Hepatocyte (in vitro differentiated cells): ENCODE results near the gene MYO1F. TPM values are rescaled to one million over a fixed set of nuclear protein-coding genes. Genes with fewer than 3 reads are reported as not detected.
"Not testable (repeated sequence)": the region's sequence is repeated elsewhere in the genome, so short reads cannot be mapped to it uniquely, and the experiment has no call there.

Experiments used
- DNase-seq: peaks from one replicate; pipeline ENCODE4 v3.0.0-alpha.2; 2016; ENCODE audit warnings: low spot score
- H2AFZ ChIP-seq: fragments of 200-600 bp; sonication (generic); 2 replicates; pipeline ENCODE4 v1.6.0; 2016; ENCODE audit warnings: antibody characterized with exemption, mild to moderate bottlenecking
- H3K27ac ChIP-seq: fragments of 200-600 bp; sonication (generic); 2 replicates; pipeline ENCODE4 v1.5.1; 2016; ENCODE audit warnings: mild to moderate bottlenecking
- H3K27me3 ChIP-seq: fragments of 200-600 bp; sonication (generic); 2 replicates; pipeline ENCODE4 v1.6.1; 2016
- H3K36me3 ChIP-seq: fragments of 200-600 bp; sonication (generic); replicated peaks from 2 replicates; pipeline ENCODE4 v1.5.1; 2016; ENCODE audit warnings: low read depth; ENCODE audit not compliant: insufficient read depth
- H3K4me1 ChIP-seq: fragments of 200-600 bp; sonication (generic); 2 replicates; pipeline ENCODE4 v1.5.1; 2016; ENCODE audit warnings: mild to moderate bottlenecking, moderate library complexity; ENCODE audit not compliant: insufficient read depth
- H3K4me2 ChIP-seq: fragments of 200-600 bp; sonication (generic); 2 replicates; pipeline ENCODE4 v1.6.0; 2016
- H3K4me3 ChIP-seq: fragments of 200-600 bp; sonication (generic); 2 replicates; pipeline ENCODE4 v1.5.1; 2016; ENCODE audit warnings: mild to moderate bottlenecking
- H3K79me2 ChIP-seq: fragments of 200-600 bp; sonication (generic); 2 replicates; pipeline ENCODE4 v1.6.0; 2017; ENCODE audit warnings: mild to moderate bottlenecking
- H3K9me2 ChIP-seq: fragments of 200-600 bp; sonication (generic); replicated peaks from 2 replicates; pipeline ENCODE4 v1.6.0; 2017; ENCODE audit warnings: mild to moderate bottlenecking; ENCODE audit not compliant: insufficient read depth
- H3K9me3 ChIP-seq: fragments of 200-600 bp; sonication (generic); 2 replicates; pipeline ENCODE4 v1.5.1; 2016; ENCODE audit warnings: low read depth, mild to moderate bottlenecking
- H4K20me1 ChIP-seq: fragments of 200-600 bp; sonication (generic); 2 replicates; pipeline ENCODE4 v1.6.0; 2016; ENCODE audit warnings: mild to moderate bottlenecking; ENCODE audit not compliant: insufficient read depth, poor library complexity, severe bottlenecking
- EZH2 ChIP-seq: fragments of 200-600 bp; sonication (generic); IDR thresholded peaks from 2 replicates; pipeline ENCODE4 v1.6.1; 2016; ENCODE audit warnings: antibody characterized with exemption, mild to moderate bottlenecking, borderline replicate concordance
- EZH2phosphoT487 ChIP-seq: fragments of 200-600 bp; sonication (generic); IDR thresholded peaks from one replicate; pipeline ENCODE4 v1.6.1; 2018; ENCODE audit warnings: antibody characterized with exemption, mild to moderate bottlenecking, low read depth, moderate library complexity; ENCODE audit not compliant: unreplicated experiment, severe bottlenecking
- WGBS: methylation state at CpG from one replicate; pipeline ENCODE4 v1.1.6; 2016; ENCODE audit warnings: low lambda C conversion rate; ENCODE audit errors: missing lambda C conversion rate; 5-methylcytosine and 5-hydroxymethylcytosine counted together
- polyA plus RNA-seq: library from polyadenylated mRNA; unstranded; fragments of >200 nt; fragmentation: Nextera tagmentation; extraction: Ambion mirVana; gene quantifications from 2 replicates; pipeline ENCODE4 v1.2.1, GENCODE V29; 2016
- total RNA-seq: library from RNA; depleted of rRNA; stranded (reverse); fragments of >200 nt; gene quantifications from 2 replicates; pipeline ENCODE4 v1.2.3, GENCODE V29; 2014
- TF ChIP-seq, protein P1 (sequence below): fragments of 200-600 bp; sonication (generic); IDR thresholded peaks from 2 replicates; pipeline ENCODE4 v1.5.1; 2016; ENCODE audit warnings: antibody characterized with exemption, mild to moderate bottlenecking; ENCODE audit not compliant: poor library complexity

MYO1F gene
- total and polyA plus RNA-seq, 2 experiments from 2014 or later, result 0.13 to 1.0 TPM

- no peaks in the 10 kb centered on the region for H3K27me3 ChIP-seq
- 92% methylated on average over 1 of the region's 2 CpGs for WGBS
Observed at GRCh38 chr19:8561075-8561764, 16.0 kb downstream of the MYO1F start.

DNA sequence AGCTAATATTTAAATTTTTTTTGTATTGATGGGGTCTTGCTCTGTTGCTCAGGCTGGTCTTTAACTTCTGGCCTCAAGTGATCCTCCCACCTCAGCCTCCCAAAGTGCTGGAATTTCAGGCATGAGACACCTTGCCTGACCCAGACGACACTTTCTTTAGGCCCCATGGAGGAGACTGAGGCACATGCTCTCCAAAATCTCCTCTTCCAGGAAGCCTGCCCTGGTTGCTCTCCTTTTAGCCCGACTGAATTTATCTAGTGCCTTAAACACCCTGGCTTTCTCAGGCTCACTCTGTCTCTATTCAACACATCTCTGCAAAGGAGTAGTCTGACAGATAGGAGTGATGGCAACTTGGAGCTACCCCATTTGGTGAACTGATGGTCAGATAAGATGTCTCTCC lies 18.9 kb downstream of the MYO1F start:
- DNase-seq, result no peak
- Histone ChIP-seq H3K9me2 (no peaks in the 10 kb centered on the region), H3K36me3 (no peaks in the 10 kb centered on the region), H3K9me3 (no peaks in the 10 kb centered on the region), H3K79me2 (no peaks in the 10 kb centered on the region), H4K20me1 (no peaks in the 10 kb centered on the region), H3K4me1 (no peaks in the 10 kb centered on the region), H3K4me2 (no peak overlapping the region), H3K27ac (no peak overlapping the region), H3K4me3 (no peak overlapping the region), H2AFZ (no peak overlapping the region), H3K27me3 (no peaks in the 10 kb centered on the region)
- TF ChIP-seq EZH2 (no peak), EZH2phosphoT487 (no peak)
- TF ChIP-seq, protein P1, sequence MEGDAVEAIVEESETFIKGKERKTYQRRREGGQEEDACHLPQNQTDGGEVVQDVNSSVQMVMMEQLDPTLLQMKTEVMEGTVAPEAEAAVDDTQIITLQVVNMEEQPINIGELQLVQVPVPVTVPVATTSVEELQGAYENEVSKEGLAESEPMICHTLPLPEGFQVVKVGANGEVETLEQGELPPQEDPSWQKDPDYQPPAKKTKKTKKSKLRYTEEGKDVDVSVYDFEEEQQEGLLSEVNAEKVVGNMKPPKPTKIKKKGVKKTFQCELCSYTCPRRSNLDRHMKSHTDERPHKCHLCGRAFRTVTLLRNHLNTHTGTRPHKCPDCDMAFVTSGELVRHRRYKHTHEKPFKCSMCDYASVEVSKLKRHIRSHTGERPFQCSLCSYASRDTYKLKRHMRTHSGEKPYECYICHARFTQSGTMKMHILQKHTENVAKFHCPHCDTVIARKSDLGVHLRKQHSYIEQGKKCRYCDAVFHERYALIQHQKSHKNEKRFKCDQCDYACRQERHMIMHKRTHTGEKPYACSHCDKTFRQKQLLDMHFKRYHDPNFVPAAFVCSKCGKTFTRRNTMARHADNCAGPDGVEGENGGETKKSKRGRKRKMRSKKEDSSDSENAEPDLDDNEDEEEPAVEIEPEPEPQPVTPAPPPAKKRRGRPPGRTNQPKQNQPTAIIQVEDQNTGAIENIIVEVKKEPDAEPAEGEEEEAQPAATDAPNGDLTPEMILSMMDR, result no peak
- WGBS, result 81% methylated on average over 2 of the region's 2 CpGs

More at GRCh38 chr19:8561075-8561764, 16.0 kb downstream of the MYO1F start:
- no peak overlapping the region for H3K4me2 ChIP-seq
- H3K27ac ChIP-seq, result no peak overlapping the region
- no peak overlapping the region for H3K4me3 ChIP-seq
- H3K36me3 ChIP-seq, result no peaks in the 10 kb centered on the region
- TF ChIP-seq EZH2phosphoT487 (no peak), EZH2 (no peak)
- TF ChIP-seq, protein P1, result no peak
- no peak for DNase-seq
- H4K20me1 ChIP-seq, result no peaks in the 10 kb centered on the region
- no peaks in the 10 kb centered on the region for H3K79me2 ChIP-seq
- no peaks in the 10 kb centered on the region for H3K9me2 ChIP-seq
- no peak overlapping the region for H2AFZ ChIP-seq
- no peaks in the 10 kb centered on the region for H3K4me1 ChIP-seq
- no peaks in the 10 kb centered on the region for H3K9me3 ChIP-seq

- TF ChIP-seq EZH2, result no peak
- TF ChIP-seq EZH2phosphoT487, result no peak
- TF ChIP-seq, protein P1, result no peak
- H3K4me2 ChIP-seq, result no peak overlapping the region
- DNase-seq, result no peak
- no peaks in the 10 kb centered on the region for H3K9me3 ChIP-seq
- no peak overlapping the region for H3K4me3 ChIP-seq
- no peaks in the 10 kb centered on the region for H3K9me2 ChIP-seq
- H3K79me2 ChIP-seq, result no peaks in the 10 kb centered on the region
- H3K27me3 ChIP-seq, result no peaks in the 10 kb centered on the region
- H3K27ac ChIP-seq, result no peak overlapping the region
- no peaks in the 10 kb centered on the region for H3K36me3 ChIP-seq
- H2AFZ ChIP-seq, result no peak overlapping the region
- WGBS, result 85% methylated on average over 6 of the region's 6 CpGs
- H3K4me1 ChIP-seq, result no peaks in the 10 kb centered on the region
- no peaks in the 10 kb centered on the region for H4K20me1 ChIP-seq
Observed at GRCh38 chr19:8557642-8558238, 19.5 kb downstream of the MYO1F start.

DNA sequence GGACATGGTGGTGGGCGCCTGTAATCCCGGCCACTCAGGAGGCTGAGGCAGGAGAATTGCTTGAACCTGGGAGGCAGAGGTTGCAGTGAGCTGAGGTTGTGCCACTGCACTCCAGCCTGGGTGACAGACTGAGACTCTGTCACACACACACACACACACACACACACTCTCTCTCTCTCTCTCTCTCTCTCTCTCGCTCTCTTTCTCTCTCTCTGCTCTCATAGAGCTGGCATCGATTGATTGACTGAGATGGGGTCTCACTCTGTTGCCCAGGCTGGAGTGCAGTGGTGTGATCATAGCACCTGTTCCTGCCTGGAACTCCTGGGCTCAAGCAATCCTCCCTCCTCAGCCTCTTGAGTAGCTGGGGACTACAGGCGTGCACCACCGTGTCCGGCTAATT lies 23.5 kb downstream of the MYO1F start:
- H3K79me2 ChIP-seq, H3K4me3 ChIP-seq, DNase-seq, H3K9me2 ChIP-seq, H3K27me3 ChIP-seq, H4K20me1 ChIP-seq, H3K4me1 ChIP-seq, H3K9me3 ChIP-seq, H3K27ac ChIP-seq, H2AFZ ChIP-seq, H3K4me2 ChIP-seq, H3K36me3 ChIP-seq: not testable (repeated sequence)
- 92% methylated on average over 7 of the region's 7 CpGs for WGBS
